ENCODE measurements around the gene ZNRF2.

GRCh38 chr7:30278376-30278775 is 6.0 kb upstream of the ZNRF2 start:
- TF ChIP-seq CTCF (conservative IDR thresholded peaks at IDR 0.05) (no peak), EZH2 (IDR thresholded peaks at IDR 0.05; ENCODE audit: low read depth) (no peak)

Measured in PC-9 (cell line).